GM12864 (cell line): ENCODE results near the gene SORCS2.

Experiments used
- DNase-seq: peaks from one replicate; pipeline ENCODE4 v3.0.0-alpha.2; 2011; ENCODE audit warnings: low read depth
- H3K4me3 ChIP-seq: 2 replicates; pipeline ENCODE4 v1.5.1; 2011; ENCODE audit warnings: mild to moderate bottlenecking, low read depth, low read length, control low read depth
- CTCF ChIP-seq: IDR thresholded peaks from 2 replicates; pipeline ENCODE4 v1.5.1; 2011; ENCODE audit warnings: low read depth, mild to moderate bottlenecking, moderate library complexity, low read length, control low read depth, inconsistent platforms; ENCODE audit errors: missing control alignments

SORCS2 gene

DNA sequence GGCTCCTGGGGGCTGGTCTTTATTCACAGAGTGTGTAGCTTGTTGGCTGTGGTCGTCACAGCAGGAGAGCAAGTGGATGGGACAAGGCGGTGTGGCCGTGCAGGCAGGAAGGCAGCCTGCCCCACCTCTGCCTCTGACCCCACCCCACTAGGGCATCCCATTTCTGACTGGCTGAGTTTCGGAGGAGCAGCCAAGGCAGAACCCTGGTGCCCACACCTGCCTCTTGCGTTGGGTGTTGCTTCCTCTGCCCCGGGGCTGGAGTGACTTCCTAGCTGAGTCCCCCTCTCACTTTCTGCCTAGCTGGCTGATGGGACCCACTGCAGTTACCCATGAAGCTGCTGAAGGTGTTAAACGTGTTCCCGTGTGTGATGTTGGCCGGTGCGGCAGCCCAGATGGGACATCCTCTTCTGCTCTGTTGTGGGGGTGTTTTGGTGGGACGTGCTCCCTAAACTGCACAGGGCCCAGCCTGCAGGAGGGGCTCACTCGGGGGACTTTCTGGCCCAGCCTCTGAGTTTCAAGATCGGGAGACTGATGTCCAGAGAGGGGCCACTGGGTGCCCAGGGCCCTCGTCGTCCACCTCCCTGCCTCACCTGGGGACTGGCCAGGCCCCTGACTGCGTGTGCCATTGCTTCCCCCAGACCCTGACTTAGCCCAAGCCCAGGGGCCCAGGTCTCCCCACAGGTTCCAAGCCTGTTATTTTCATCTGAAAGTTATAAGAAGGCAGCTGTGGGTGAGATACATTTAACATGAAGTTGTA lies 140.9 kb downstream of the SORCS2 start:
- no peak for TF ChIP-seq CTCF
- no peak overlapping the region for H3K4me3 ChIP-seq
- DNase-seq = no peak

GRCh38 chr4:7333801-7334421 lies 141.6 kb downstream of the SORCS2 start:
- no peak for DNase-seq
- no peak for TF ChIP-seq CTCF
- H3K4me3 ChIP-seq = no peak overlapping the region

- DNase-seq = no peak
- no peak overlapping the region for H3K4me3 ChIP-seq
- no peak for TF ChIP-seq CTCF
Measured at GRCh38 chr4:7334521-7335275, 142.4 kb downstream of the SORCS2 start.

GRCh38 chr4:7335344-7336066 lies 143.2 kb downstream of the SORCS2 start:
- peak; percentile 89 for TF ChIP-seq CTCF
- H3K4me3 ChIP-seq = no peak overlapping the region
- DNase-seq = no peak

GRCh38 chr4:7336067-7336569 lies 143.8 kb downstream of the SORCS2 start:
- no peak for DNase-seq
- no peak for TF ChIP-seq CTCF

DNA sequence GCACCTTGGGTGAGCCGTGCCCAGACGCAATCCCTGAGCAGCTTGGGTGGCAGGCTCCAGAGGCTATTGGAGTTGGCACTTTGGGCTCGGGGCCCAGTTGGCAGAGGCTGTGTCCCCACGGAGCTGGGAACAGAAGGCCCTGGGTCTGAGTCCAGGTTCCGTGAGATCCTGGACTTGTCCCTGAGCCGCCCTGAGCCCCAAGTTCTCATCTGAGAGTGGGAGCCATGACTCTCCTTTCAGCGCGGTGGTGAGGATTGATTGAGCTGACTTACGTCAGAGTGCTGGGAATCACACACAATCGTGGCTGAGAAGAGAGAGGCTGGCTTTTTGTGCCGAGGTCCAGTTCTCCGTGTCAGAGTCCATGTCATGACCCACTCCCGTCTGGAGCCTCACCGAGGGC lies 144.4 kb downstream of the SORCS2 start:
- no peak for TF ChIP-seq CTCF
- no peak for DNase-seq
- no peak overlapping the region for H3K4me3 ChIP-seq

More at GRCh38 chr4:7336067-7336569, 143.8 kb downstream of the SORCS2 start:
- no peak overlapping the region for H3K4me3 ChIP-seq
